Left lung (tissue), 10 donors: ENCODE measurements around the gene MARCHF9. TPM values are rescaled to one million over a fixed set of nuclear protein-coding genes. Genes with fewer than 3 reads are reported as not detected.

Source experiments
- ATAC-seq: fragments of 200-7000 bp; cut with Tn5 transposase; one replicate; pipeline ENCODE4 v1.9.1; 2020; ENCODE audit warnings: moderate library complexity
- DNase-seq, 4 donors: peaks; one replicate each; pipeline ENCODE4 v3.0.0-alpha.2; 2013 to 2020
- H3K27ac ChIP-seq, 2 donors: fragments of 200-600 bp; sonication (generic) in 1 of 2; one replicate each; pipeline versions ENCODE4 v1.5.0 to v1.8.0; 2020 to 2021
- H3K27me3 ChIP-seq, 2 donors: fragments of 200-600 bp; sonication (generic) in 1 of 2; one replicate each; pipeline versions ENCODE4 v1.5.0 to v1.8.0; 2020 to 2021
- H3K36me3 ChIP-seq, 2 donors: fragments of 200-600 bp; sonication (generic) in 1 of 2; one replicate each; pipeline versions ENCODE4 v1.5.0 to v1.8.0; 2020 to 2021
- H3K4me1 ChIP-seq, 2 donors: fragments of 200-600 bp; one replicate each; pipeline ENCODE4 v1.8.0; 2021
- H3K4me3 ChIP-seq, 2 donors: fragments of 200-600 bp; sonication (generic) in 1 of 2; one replicate each; pipeline versions ENCODE4 v1.5.0 to v1.8.0; 2020 to 2021; ENCODE audit warnings: mild to moderate bottlenecking in 1 of 2
- H3K9me3 ChIP-seq, 2 donors: fragments of 200-600 bp; sonication (generic) in 1 of 2; one replicate each; pipeline versions ENCODE4 v1.5.0 to v1.8.0; 2020 to 2021
- CTCF ChIP-seq, 2 donors: fragments of 200-600 bp; sonication (generic) in 1 of 2; IDR thresholded peaks; one replicate each; pipeline versions ENCODE4 v1.5.0 to v1.8.0; 2021; ENCODE audit warnings: antibody characterized with exemption in 2 of 2
- intact Hi-C, 2 donors: fragments of 100-400 bp; cut with DNase I; formaldehyde crosslinking; loops; one replicate each; pipeline versions ENCODE4 v1.11.2 to v1.14.2; 2022
- polyA plus RNA-seq, 6 donors: library from polyadenylated mRNA; unstranded; fragments of 120-200 nt; gene quantifications; one replicate each; pipeline ENCODE4 v1.2.1, GENCODE V29; 2013; ENCODE audit not compliant: insufficient read length in 6 of 6
- total RNA-seq, 2 donors: library from RNA; stranded (reverse); fragmentation: NEBNext Ultra II Directional; extraction: Animal tissue kit (Norgen Biotek cat#: 25700); gene quantifications; one replicate each; pipeline ENCODE4 v1.2.1, GENCODE V29; 2021
- donor health status: DM: no; HTN: yes; CAD: no.
- donor health status: DM: no; HTN: no; CAD: no.

The MARCHF9 gene
- total and polyA plus RNA-seq, 8 donors = 16.5 to 22.6 (median 19.5) TPM

GRCh38 chr12:57755454-57756372 is 810 bp downstream of the MARCHF9 start:
- intact Hi-C loops = no loop called here
- no peak for TF ChIP-seq CTCF (IDR thresholded peaks at IDR 0.05)
- DNase-seq (peak in 2 of 4 donors; percentile 58 to 88), ATAC-seq (peak; percentile 1)
- H3K27me3 ChIP-seq = peaks cover 0 to 12% of the 10 kb centered on the region in 2 donors
- peaks cover 0 to 21% of the 10 kb centered on the region in 2 donors for H3K36me3 ChIP-seq
- peaks cover 10 to 52% of the 10 kb centered on the region in 2 donors for H3K4me1 ChIP-seq
- H3K27ac ChIP-seq = peak overlapping the region; percentile 64 to 76
- H3K4me3 ChIP-seq = peak overlapping the region; percentile 50 to 63
- no peaks in the 10 kb centered on the region for H3K9me3 ChIP-seq

GRCh38 chr12:57756406-57757341 is 1.8 kb downstream of the MARCHF9 start:
- peak overlapping the region; percentile 50 to 63 for H3K4me3 ChIP-seq
- peak in 2 of 4 donors; percentile 61 to 92 for DNase-seq
- intact Hi-C loops = no loop called here
- no peak for ATAC-seq
- H3K36me3 ChIP-seq = peaks cover 0 to 20% of the 10 kb centered on the region in 2 donors
- H3K9me3 ChIP-seq = no peaks in the 10 kb centered on the region
- peak; percentile 54 to 69 for TF ChIP-seq CTCF (IDR thresholded peaks at IDR 0.05)
- peaks cover 5 to 42% of the 10 kb centered on the region in 2 donors for H3K4me1 ChIP-seq
- H3K27ac ChIP-seq = peak overlapping the region in 1 of 2 donors; percentile 58
- peaks cover 0 to 12% of the 10 kb centered on the region in 2 donors for H3K27me3 ChIP-seq

- peaks cover 4 to 35% of the 10 kb centered on the region in 2 donors for H3K4me1 ChIP-seq
- TF ChIP-seq CTCF (IDR thresholded peaks at IDR 0.05) = no peak
- no peaks in the 10 kb centered on the region for H3K9me3 ChIP-seq
- ATAC-seq = no peak
- peaks cover 0 to 17% of the 10 kb centered on the region in 2 donors for H3K27me3 ChIP-seq
- H3K4me3 ChIP-seq = no peak overlapping the region
- DNase-seq = no peak
- intact Hi-C loops = no loop called here
- peaks cover 0 to 20% of the 10 kb centered on the region in 2 donors for H3K36me3 ChIP-seq
- H3K27ac ChIP-seq = no peak overlapping the region
Observed at GRCh38 chr12:57757771-57758170, 2.9 kb downstream of the MARCHF9 start.

GRCh38 chr12:57758552-57759359 is 3.9 kb downstream of the MARCHF9 start:
- Histone ChIP-seq H3K9me3 (no peaks in the 10 kb centered on the region), H3K4me1 (peaks cover 0 to 26% of the 10 kb centered on the region in 2 donors), H3K36me3 (peaks cover 0 to 20% of the 10 kb centered on the region in 2 donors), H3K4me3 (no peak overlapping the region), H3K27ac (no peak overlapping the region), H3K27me3 (peaks cover 0 to 26% of the 10 kb centered on the region in 2 donors)
- ATAC-seq = no peak
- TF ChIP-seq CTCF (IDR thresholded peaks at IDR 0.05) = no peak
- intact Hi-C loops = no loop called here
- DNase-seq = no peak
